AG08395 (cell line): ENCODE results near the gene LRRFIP1.
"Not testable (repeated sequence)": the region's sequence is repeated elsewhere in the genome, so short reads cannot be mapped to it uniquely, and the experiment has no call there.

Experiments used
- DNase-seq: peaks from one replicate; pipeline ENCODE4 v3.0.0; 2012; ENCODE audit warnings: mixed read lengths, low spot score

LRRFIP1 gene

GRCh38 chr2:237662671-237663093 is 35.3 kb downstream of the LRRFIP1 start:
- peak; percentile 69 for DNase-seq

- DNase-seq = no peak
Observed at GRCh38 chr2:237663517-237664110, 36.2 kb downstream of the LRRFIP1 start.

GRCh38 chr2:237664151-237664550 is 36.8 kb downstream of the LRRFIP1 start:
- DNase-seq = no peak

- no peak for DNase-seq
Observed at GRCh38 chr2:237665713-237666143, 38.3 kb downstream of the LRRFIP1 start.

- no peak for DNase-seq
Observed at GRCh38 chr2:237666606-237667005, 39.2 kb downstream of the LRRFIP1 start.

- DNase-seq = not testable (repeated sequence)
Observed at GRCh38 chr2:237667050-237667576, 39.7 kb downstream of the LRRFIP1 start.

- DNase-seq = no peak
Observed at GRCh38 chr2:237667893-237668292, 40.5 kb downstream of the LRRFIP1 start.

GRCh38 chr2:237668440-237668839 is 41.1 kb downstream of the LRRFIP1 start:
- DNase-seq = no peak

GRCh38 chr2:237669283-237669627 is 41.9 kb downstream of the LRRFIP1 start:
- DNase-seq = no peak

- peak; percentile 95 for DNase-seq
Observed at GRCh38 chr2:237669628-237670392, 42.4 kb downstream of the LRRFIP1 start.

GRCh38 chr2:237670641-237671040 is 43.3 kb downstream of the LRRFIP1 start:
- DNase-seq = no peak

GRCh38 chr2:237671466-237672138 is 44.2 kb downstream of the LRRFIP1 start:
- no peak for DNase-seq

GRCh38 chr2:237672731-237673129 is 45.3 kb downstream of the LRRFIP1 start:
- no peak for DNase-seq

GRCh38 chr2:237673130-237674001 is 46.0 kb downstream of the LRRFIP1 start:
- DNase-seq = peak; percentile 54

- DNase-seq = peak; percentile 80
Observed at GRCh38 chr2:237674731-237675276, 47.4 kb downstream of the LRRFIP1 start.

- no peak for DNase-seq
Observed at GRCh38 chr2:237675316-237675715, 47.9 kb downstream of the LRRFIP1 start.

- DNase-seq = no peak
Observed at GRCh38 chr2:237680702-237681478, 53.5 kb downstream of the LRRFIP1 start.

- DNase-seq = no peak
Observed at GRCh38 chr2:237682151-237682550, 54.8 kb downstream of the LRRFIP1 start.

- no peak for DNase-seq
Observed at GRCh38 chr2:237682856-237683670, 55.7 kb downstream of the LRRFIP1 start.

- DNase-seq = no peak
Observed at GRCh38 chr2:237685408-237685807, 58.0 kb downstream of the LRRFIP1 start.
